HL-60 (cell line): ENCODE data around the gene FNIP1.

Experiments
- DNase-seq, 2 experiments: peaks; one replicate each; pipeline ENCODE4 v3.0.0-alpha.2; 2010 to 2020; ENCODE audit warnings: low read depth in 1 of 2, low spot score in 1 of 2
- H3K27ac ChIP-seq: fragments of 250-450 bp; sonication (Bioruptor Pico); replicated peaks from 2 replicates; pipeline ENCODE4 v1.5.1; 2020; ENCODE audit warnings: mild to moderate bottlenecking, moderate library complexity
- H3K27me3 ChIP-seq: fragments of 250-450 bp; sonication (Bioruptor Pico); 2 replicates; pipeline ENCODE4 v1.5.1; 2021; ENCODE audit warnings: mild to moderate bottlenecking, moderate library complexity; ENCODE audit not compliant: insufficient read depth, poor library complexity, severe bottlenecking
- H3K4me3 ChIP-seq: replicated peaks from 2 replicates; pipeline ENCODE4 v1.5.1; 2011; ENCODE audit warnings: mild to moderate bottlenecking, control low read depth, low read length; ENCODE audit not compliant: insufficient read depth
- GABPA ChIP-seq: IDR thresholded peaks from 2 replicates; pipeline ENCODE4 v1.6.1; 2012; ENCODE audit warnings: low read depth
- POLR2AphosphoS5 ChIP-seq: IDR thresholded peaks from 2 replicates; pipeline ENCODE4 v1.6.1; 2012; ENCODE audit warnings: low read depth
- SPI1 ChIP-seq: IDR thresholded peaks from 2 replicates; pipeline ENCODE4 v1.6.1; 2012; ENCODE audit warnings: low read depth, mild to moderate bottlenecking, borderline replicate concordance
- TF ChIP-seq, protein P1 (sequence below): IDR thresholded peaks from one replicate; pipeline ENCODE4 v1.5.1; 2011; ENCODE audit warnings: low read length, control low read depth, inconsistent platforms; ENCODE audit not compliant: insufficient read depth
- TF ChIP-seq, protein P2 (sequence below): IDR thresholded peaks from 2 replicates; pipeline ENCODE4 v1.6.1; 2012; ENCODE audit warnings: low read depth; ENCODE audit not compliant: insufficient replicate concordance

Gene FNIP1

DNA sequence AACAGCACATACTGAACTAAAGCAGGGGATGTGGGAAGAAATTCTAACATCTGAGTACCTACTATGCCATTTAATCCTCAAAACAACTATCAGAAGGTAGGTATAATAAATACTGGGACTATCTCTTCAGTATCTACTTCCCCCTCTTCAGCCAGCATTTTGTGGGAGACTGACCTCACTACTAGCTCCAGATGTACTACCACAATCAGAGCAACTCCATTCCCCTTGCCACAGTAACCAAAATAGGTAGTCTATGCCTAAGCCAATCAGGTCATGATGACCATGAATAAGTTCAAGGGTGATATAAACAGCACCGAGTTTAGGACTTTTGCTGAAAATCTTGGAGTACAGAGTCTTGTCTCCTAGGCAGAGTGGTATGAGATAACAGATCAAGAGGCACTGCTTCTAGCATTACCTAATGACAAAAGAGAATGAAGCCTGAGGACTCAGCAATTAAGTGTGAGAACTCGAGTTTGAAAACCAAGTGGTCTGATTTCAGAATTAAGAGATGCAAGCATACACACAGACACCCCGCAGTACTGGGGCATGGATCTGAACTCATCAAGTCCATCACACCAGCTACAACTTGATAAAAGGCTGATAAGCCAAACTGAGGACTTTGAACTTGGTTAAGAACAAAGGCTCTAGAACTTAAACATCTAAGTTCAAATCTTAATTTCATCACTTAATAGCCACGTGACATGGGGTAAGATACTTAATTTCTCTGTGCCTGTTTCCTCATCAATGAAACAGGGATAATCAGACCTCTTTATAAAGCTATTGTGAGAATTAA lies 9.7 kb downstream of the FNIP1 start:
- Histone ChIP-seq H3K4me3 (no peak overlapping the region), H3K27ac (no peak overlapping the region), H3K27me3 (no peaks in the 10 kb centered on the region)
- TF ChIP-seq SPI1 (no peak), POLR2AphosphoS5 (no peak), GABPA (no peak)
- TF ChIP-seq, protein P1, sequence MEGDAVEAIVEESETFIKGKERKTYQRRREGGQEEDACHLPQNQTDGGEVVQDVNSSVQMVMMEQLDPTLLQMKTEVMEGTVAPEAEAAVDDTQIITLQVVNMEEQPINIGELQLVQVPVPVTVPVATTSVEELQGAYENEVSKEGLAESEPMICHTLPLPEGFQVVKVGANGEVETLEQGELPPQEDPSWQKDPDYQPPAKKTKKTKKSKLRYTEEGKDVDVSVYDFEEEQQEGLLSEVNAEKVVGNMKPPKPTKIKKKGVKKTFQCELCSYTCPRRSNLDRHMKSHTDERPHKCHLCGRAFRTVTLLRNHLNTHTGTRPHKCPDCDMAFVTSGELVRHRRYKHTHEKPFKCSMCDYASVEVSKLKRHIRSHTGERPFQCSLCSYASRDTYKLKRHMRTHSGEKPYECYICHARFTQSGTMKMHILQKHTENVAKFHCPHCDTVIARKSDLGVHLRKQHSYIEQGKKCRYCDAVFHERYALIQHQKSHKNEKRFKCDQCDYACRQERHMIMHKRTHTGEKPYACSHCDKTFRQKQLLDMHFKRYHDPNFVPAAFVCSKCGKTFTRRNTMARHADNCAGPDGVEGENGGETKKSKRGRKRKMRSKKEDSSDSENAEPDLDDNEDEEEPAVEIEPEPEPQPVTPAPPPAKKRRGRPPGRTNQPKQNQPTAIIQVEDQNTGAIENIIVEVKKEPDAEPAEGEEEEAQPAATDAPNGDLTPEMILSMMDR: no peak
- TF ChIP-seq, protein P2, sequence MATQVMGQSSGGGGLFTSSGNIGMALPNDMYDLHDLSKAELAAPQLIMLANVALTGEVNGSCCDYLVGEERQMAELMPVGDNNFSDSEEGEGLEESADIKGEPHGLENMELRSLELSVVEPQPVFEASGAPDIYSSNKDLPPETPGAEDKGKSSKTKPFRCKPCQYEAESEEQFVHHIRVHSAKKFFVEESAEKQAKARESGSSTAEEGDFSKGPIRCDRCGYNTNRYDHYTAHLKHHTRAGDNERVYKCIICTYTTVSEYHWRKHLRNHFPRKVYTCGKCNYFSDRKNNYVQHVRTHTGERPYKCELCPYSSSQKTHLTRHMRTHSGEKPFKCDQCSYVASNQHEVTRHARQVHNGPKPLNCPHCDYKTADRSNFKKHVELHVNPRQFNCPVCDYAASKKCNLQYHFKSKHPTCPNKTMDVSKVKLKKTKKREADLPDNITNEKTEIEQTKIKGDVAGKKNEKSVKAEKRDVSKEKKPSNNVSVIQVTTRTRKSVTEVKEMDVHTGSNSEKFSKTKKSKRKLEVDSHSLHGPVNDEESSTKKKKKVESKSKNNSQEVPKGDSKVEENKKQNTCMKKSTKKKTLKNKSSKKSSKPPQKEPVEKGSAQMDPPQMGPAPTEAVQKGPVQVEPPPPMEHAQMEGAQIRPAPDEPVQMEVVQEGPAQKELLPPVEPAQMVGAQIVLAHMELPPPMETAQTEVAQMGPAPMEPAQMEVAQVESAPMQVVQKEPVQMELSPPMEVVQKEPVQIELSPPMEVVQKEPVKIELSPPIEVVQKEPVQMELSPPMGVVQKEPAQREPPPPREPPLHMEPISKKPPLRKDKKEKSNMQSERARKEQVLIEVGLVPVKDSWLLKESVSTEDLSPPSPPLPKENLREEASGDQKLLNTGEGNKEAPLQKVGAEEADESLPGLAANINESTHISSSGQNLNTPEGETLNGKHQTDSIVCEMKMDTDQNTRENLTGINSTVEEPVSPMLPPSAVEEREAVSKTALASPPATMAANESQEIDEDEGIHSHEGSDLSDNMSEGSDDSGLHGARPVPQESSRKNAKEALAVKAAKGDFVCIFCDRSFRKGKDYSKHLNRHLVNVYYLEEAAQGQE: no peak
- no peak for DNase-seq

DNA sequence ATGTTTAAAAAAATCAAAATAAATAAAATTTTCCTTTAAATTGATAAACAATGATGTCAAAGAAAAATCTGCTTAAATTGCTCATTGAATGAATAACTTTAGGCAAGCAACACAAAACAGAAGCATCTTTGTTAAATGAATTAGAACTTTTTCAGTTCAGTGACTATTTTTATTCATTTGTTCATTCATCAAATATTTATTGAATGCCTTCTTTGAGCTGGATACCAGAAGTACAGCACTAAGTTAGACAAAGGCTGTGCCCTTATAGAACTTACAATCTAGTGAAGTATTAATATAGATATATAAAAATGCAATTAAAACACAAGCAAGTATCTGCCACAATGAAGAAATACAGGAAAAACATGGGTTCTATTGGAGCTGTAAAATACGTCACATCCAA lies 10.8 kb downstream of the FNIP1 start:
- TF ChIP-seq, protein P1: no peak
- TF ChIP-seq POLR2AphosphoS5 (no peak), GABPA (no peak), SPI1 (no peak)
- TF ChIP-seq, protein P2: no peak
- Histone ChIP-seq H3K4me3 (no peak overlapping the region), H3K27me3 (no peaks in the 10 kb centered on the region), H3K27ac (no peak overlapping the region)
- DNase-seq: no peak

DNA sequence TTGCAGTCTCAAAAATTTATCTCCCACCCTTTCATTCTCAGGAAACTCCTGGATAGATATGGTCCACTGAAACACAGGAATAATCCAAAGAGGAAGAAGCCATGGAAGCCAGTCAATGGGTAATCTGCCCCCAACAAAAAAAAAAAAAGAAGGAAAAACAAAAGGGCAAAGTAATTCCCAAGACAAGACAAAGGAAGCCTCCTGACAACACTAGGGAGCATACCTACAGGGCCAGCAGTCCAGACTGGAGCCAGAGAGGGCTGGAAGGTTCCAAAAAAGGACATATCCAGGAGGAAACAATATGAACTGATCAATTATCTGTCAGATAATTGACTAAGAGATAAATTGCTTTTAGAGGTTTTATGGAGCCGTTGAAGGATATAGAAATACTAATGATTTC lies 12.9 kb downstream of the FNIP1 start:
- no peak for TF ChIP-seq GABPA
- TF ChIP-seq POLR2AphosphoS5: no peak
- no peak for TF ChIP-seq SPI1
- TF ChIP-seq, protein P1: no peak
- TF ChIP-seq, protein P2: no peak
- DNase-seq: no peak
- no peak overlapping the region for H3K27ac ChIP-seq
- H3K4me3 ChIP-seq: no peak overlapping the region
- no peaks in the 10 kb centered on the region for H3K27me3 ChIP-seq
